Tibial nerve (tissue), 4 donors: Measurements from ENCODE around the gene KRT37. TPM values are rescaled to one million over a fixed set of nuclear protein-coding genes. Genes with fewer than 3 reads are reported as not detected.

Experiments used
- DNase-seq, 2 donors: peaks; one replicate each; pipeline ENCODE4 v3.0.0-alpha.2; 2019; ENCODE audit warnings: low spot score in 2 of 2
- H3K27ac ChIP-seq, 4 donors: fragments of 200-600 bp; sonication (generic) in 3 of 4; one replicate each; pipeline ENCODE4 v1.5.1; 2017 to 2019; ENCODE audit warnings: mild to moderate bottlenecking in 1 of 4
- H3K27me3 ChIP-seq, 2 donors: fragments of 200-600 bp; sonication (generic) in 1 of 2; one replicate each; pipeline versions ENCODE4 v1.5.1 to v1.6.0; 2017 to 2019
- H3K36me3 ChIP-seq, 3 donors: fragments of 200-600 bp; sonication (generic); one replicate each; pipeline ENCODE4 v1.5.1; 2018 to 2019
- H3K4me1 ChIP-seq, 4 donors: fragments of 200-600 bp; sonication (generic) in 3 of 4; one replicate each; pipeline ENCODE4 v1.5.1; 2017 to 2019
- H3K4me3 ChIP-seq, 4 donors: fragments of 200-600 bp; sonication (generic) in 3 of 4; one replicate each; pipeline ENCODE4 v1.5.1; 2017 to 2019; ENCODE audit warnings: mild to moderate bottlenecking in 1 of 4, moderate library complexity in 1 of 4
- H3K9me3 ChIP-seq, 4 donors: fragments of 200-600 bp; sonication (generic) in 3 of 4; one replicate each; pipeline ENCODE4 v1.5.1; 2017 to 2019
- CTCF ChIP-seq, 5 experiments: fragments of 200-600 bp in 3 of 5; fragments of 450-650 bp in 2 of 5; sonication (generic) in 3 of 5; IDR thresholded peaks; one replicate each; pipeline ENCODE4 v1.5.1; 2016 to 2019; ENCODE audit warnings: antibody characterized with exemption in 5 of 5, mild to moderate bottlenecking in 3 of 5, moderate library complexity in 2 of 5
- EP300 ChIP-seq, 2 donors: sonication (generic); formaldehyde crosslinking; IDR thresholded peaks; one replicate each; pipeline ENCODE4 v1.6.1; 2017; ENCODE audit warnings: antibody characterized with exemption in 2 of 2, mild to moderate bottlenecking in 1 of 2
- POLR2A ChIP-seq, 2 donors: fragments of 450-650 bp; IDR thresholded peaks; one replicate each; pipeline ENCODE4 v1.6.1; 2017; ENCODE audit warnings: antibody characterized with exemption in 2 of 2, mild to moderate bottlenecking in 2 of 2, moderate library complexity in 2 of 2
- WGBS, 2 donors: methylation state at CpG; one replicate each; pipeline ENCODE4 v1.1.5; 2018; 5-methylcytosine and 5-hydroxymethylcytosine counted together
- total RNA-seq, 4 donors: library from RNA; depleted of rRNA; stranded (reverse); fragments of >200 nt; gene quantifications; one replicate each; pipeline ENCODE4 v1.1.0, GENCODE V29; 2016

KRT37 gene
- not detected for total RNA-seq

DNA sequence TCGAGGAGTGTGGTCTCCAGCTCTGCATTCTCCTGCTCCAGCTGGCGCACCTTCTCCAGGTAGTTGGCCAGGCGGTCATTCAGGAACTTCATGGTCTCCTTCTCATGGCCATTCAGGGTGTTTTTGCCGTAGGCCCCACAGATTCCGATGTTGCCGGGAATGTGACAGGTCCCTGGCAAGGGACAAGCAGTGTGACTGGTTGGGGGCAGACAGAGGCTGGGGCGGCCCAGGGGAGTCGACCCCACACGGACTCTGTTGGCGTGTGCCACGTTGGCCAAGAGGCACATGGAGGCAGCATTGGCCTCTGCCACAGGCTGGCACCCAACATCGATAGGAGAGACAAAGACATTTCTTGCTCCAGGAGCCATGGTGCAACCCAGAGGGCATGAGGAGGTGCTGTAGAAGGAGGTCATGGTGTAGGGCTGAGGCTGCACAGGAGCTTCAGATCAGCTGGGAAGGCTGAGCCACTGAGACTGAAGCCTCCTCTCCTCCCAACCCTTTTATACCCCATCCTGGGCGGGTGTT lies at the start of gene KRT37:
Gene KRT37 (minus strand): TSS at position 475 of the 525 bp plus-strand sequence. CDS start 62 bp downstream, at position 413.
- H3K27me3 ChIP-seq = no peaks in the 10 kb centered on the region
- H3K36me3 ChIP-seq = no peaks in the 10 kb centered on the region
- H3K9me3 ChIP-seq = no peaks in the 10 kb centered on the region
- no peak for DNase-seq
- 95 to 97% methylated on average over 8 to 13 of the region's 13 CpGs for WGBS, 2 donors
- H3K4me3 ChIP-seq = no peak within 1 kb of the TSS
- TF ChIP-seq EP300 (IDR thresholded peaks at IDR 0.05) (no peak), CTCF (IDR thresholded peaks at IDR 0.05) (no peak), POLR2A (IDR thresholded peaks at IDR 0.05) (no peak)
- peaks cover 0 to 8% (median 0%) of the 10 kb centered on the region in 4 donors for H3K4me1 ChIP-seq
- no peak within 1 kb of the TSS for H3K27ac ChIP-seq

- no peak overlapping the region for H3K27ac ChIP-seq
- H3K4me1 ChIP-seq = no peaks in the 10 kb centered on the region
- DNase-seq = no peak
- no peaks in the 10 kb centered on the region for H3K27me3 ChIP-seq
- H3K4me3 ChIP-seq = no peak overlapping the region
- no peak for TF ChIP-seq CTCF (IDR thresholded peaks at IDR 0.05)
- no peak for TF ChIP-seq POLR2A (IDR thresholded peaks at IDR 0.05)
- TF ChIP-seq EP300 (IDR thresholded peaks at IDR 0.05) = no peak
- H3K9me3 ChIP-seq = peaks cover 0 to 13% (median 0%) of the 10 kb centered on the region in 4 donors
- H3K36me3 ChIP-seq = no peaks in the 10 kb centered on the region
Measured at GRCh38 chr17:41468346-41468745, 44.0 kb upstream of the KRT37 start.

GRCh38 chr17:41467561-41467960 lies 43.2 kb upstream of the KRT37 start:
- Histone ChIP-seq H3K4me1 (no peaks in the 10 kb centered on the region), H3K9me3 (peaks cover 0 to 13% (median 0%) of the 10 kb centered on the region in 4 donors), H3K27ac (no peak overlapping the region), H3K36me3 (no peaks in the 10 kb centered on the region), H3K27me3 (no peaks in the 10 kb centered on the region), H3K4me3 (no peak overlapping the region)
- DNase-seq = no peak
- 33 to 46% methylated on average over 4 of the region's 4 CpGs for WGBS, 2 donors
- TF ChIP-seq POLR2A (IDR thresholded peaks at IDR 0.05) = no peak
- no peak for TF ChIP-seq CTCF (IDR thresholded peaks at IDR 0.05)
- TF ChIP-seq EP300 (IDR thresholded peaks at IDR 0.05) = no peak

DNA sequence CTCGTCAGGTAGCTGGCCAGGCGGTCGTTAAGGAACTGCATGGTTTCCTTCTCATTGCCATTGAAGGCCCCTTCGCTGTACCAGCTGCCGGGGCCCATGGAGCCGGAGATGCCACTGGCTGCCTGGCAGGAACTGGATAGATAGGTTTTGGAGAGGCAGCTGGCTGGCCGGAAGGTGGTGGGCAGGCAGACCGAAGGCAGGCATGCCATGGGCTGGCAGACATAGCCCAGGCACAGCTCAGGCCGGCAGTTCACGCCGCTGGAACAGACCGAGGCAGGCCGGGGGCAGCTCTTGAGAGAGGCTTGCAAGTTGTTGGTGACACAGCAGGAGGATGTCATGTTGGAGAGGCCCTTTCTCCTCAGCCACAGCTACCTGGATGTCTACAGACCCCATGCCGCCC lies 42.6 kb upstream of the KRT37 start, which contains the start of gene KRT32:
Gene KRT32 (minus strand): TSS at position 399 of the 400 bp plus-strand sequence. CDS start 61 bp downstream, at position 338.
- 86 to 94% methylated on average over 5 to 14 of the region's 14 CpGs for WGBS, 2 donors

More for the DNA sequence above, 42.6 kb upstream of the KRT37 start, which contains the start of gene KRT32:
- no peaks in the 10 kb centered on the region for H3K36me3 ChIP-seq
- TF ChIP-seq POLR2A (IDR thresholded peaks at IDR 0.05) (no peak), EP300 (IDR thresholded peaks at IDR 0.05) (no peak), CTCF (IDR thresholded peaks at IDR 0.05) (no peak)
- H3K27ac ChIP-seq = no peak within 1 kb of the TSS
- no peak for DNase-seq
- H3K4me3 ChIP-seq = no peak within 1 kb of the TSS
- H3K27me3 ChIP-seq = no peaks in the 10 kb centered on the region
- H3K9me3 ChIP-seq = peaks cover 0 to 13% (median 0%) of the 10 kb centered on the region in 4 donors
- no peaks in the 10 kb centered on the region for H3K4me1 ChIP-seq
